HG03025 (cell line): ENCODE results near the gene TM4SF18.

Experiments used
- ATAC-seq: cut with Tn5 transposase; IDR thresholded peaks from one replicate; pipeline ENCODE4 v1.9.1; 2021; ENCODE audit warnings: mild to moderate bottlenecking, moderate library complexity; ENCODE audit not compliant: unreplicated experiment, low FRiP score

The TM4SF18 gene

DNA sequence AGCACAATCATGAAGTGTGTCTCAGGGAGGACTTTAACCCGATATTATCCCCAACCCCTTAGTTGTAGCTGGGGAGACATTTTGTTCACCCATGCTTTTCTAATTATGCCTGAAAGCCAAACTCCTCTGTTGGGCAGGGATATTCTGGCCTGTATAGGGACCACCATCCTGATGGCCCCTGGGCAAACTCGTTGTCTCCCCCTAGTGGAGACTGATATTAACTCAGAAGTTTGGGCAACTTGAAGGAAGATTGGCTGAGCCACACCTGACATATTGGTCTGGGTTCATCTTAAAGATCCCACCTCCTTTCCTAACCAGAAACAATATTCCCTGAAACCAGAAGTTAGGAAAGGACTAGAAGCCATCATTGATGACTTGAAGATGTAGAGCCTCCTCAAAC lies 42.3 kb downstream of the TM4SF18 start:
- no peak for ATAC-seq

- no peak for ATAC-seq
Measured at GRCh38 chr3:149288655-149289054, 44.8 kb downstream of the TM4SF18 start.

DNA sequence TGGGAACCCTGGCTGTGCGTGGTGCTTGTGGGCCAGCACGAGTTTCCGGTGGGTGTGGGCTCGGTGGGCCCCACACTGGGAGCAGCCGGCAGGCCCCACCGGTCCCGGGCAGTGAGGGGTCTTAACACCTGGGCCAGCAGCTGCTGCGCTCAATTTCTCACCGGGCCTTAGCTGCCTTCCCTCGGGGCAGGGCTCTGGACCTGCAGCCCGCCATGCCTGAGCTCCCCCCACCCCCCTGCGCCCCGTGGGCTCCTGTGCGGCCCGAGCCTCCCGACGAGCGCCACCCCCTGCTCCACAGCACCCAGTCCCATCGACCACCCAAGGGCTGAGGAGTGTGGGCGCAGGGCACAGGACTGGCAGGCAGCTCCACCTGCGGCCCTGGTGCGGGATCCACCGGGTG lies 49.4 kb downstream of the TM4SF18 start:
- ATAC-seq: no peak

- ATAC-seq: no peak
Measured at GRCh38 chr3:149283401-149283800, 50.0 kb downstream of the TM4SF18 start.

DNA sequence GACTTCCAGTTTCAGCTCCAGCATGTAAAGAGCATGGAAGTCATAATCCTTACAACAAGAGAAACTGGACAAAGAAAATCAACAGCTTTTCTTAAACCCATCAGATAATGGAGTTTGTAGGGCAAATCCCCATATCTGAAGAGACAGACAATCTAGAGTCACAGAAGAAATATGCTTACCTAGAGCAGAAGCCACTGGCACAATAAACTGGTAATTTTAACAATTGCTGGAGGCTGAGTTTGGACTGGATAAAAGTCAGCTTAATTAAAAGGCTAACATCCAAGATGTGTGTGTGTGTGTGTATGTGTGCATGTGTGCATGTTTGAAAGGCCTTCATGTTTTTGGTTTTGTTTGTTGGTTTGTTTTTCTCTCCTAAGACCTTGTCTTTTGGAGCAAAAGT lies 50.6 kb downstream of the TM4SF18 start:
- no peak for ATAC-seq

- ATAC-seq: no peak
Measured at GRCh38 chr3:149282322-149282721, 51.1 kb downstream of the TM4SF18 start.

GRCh38 chr3:149280671-149281349 lies 52.6 kb downstream of the TM4SF18 start:
- no peak for ATAC-seq

DNA sequence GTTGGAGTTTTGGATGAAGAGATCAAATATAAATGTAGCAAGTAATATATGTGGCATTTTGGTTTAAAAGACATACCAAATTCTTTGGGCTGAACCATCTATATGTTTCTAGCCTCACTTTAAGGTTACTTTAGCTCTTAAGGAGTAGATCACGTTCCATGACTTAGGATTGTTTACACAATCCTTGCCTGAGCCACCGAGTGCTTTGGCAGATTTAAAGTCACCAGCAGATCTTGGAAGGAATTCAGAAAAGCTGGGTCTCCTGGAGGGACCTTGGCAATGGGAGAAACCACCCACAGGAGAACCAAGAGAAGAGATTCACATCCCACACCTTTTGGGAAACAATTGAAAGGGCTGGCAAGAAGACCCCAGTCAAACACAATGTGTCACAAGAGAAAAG lies 54.5 kb downstream of the TM4SF18 start:
- no peak for ATAC-seq

DNA sequence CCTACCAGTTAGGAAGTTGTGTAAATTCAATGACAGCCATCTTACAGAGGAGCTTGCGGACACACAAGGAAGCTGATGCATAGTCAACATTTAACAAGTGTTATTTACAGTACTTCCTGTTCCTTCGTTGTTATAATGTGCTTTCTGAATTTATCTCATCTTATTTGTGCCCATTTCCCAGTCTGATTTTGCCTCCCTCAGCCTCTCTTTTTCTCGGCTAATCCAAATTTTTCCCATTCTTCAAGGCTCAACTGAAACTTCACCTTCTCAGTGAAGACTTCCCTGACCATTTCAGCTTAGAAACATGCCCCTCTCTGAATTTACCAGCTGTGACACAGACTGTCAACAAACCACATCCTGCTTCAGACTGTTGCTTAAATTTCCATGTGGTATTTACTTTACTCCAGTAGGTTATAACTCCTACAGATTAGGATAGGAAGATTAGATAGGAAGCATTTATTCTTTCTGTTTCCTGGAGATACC lies 56.1 kb downstream of the TM4SF18 start:
- ATAC-seq: no peak

DNA sequence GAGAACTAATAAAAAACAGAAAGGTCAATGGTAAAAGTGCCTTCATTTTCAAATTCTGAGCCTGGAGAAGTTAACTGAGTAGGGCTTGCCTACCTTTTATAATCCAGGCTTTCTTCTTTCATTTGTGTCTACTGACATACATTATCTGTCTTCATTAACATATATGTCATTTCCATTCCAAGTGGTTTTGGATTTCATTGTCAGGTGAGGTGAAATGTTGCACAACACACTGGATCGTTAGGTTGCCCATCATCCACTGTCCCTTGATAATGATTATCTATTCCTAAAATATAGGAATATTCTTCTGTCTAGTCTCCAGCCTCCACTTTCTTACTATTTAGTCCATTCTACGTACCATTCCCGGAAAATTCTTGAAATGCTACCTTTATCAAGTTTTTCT lies 56.8 kb downstream of the TM4SF18 start:
- ATAC-seq: no peak

DNA sequence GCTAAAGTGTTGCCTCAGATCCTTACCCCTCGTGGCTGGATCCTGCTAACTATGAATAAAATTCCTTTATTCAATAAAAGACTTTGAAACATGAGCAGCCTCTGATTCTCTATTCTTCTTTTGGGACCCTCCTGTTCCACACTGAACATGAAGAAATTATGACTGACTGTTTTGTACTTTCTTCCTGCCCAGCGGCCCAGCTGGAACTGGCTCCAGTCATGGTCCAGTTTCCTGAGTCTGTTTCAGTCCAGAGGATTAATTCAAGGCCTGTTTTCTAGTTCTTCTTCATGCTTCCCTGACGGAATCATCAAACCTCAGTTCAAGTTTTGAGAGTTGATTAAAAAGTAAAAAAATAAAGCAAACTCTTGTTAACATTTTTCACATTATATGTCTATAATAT lies 59.2 kb downstream of the TM4SF18 start:
- no peak for ATAC-seq

DNA sequence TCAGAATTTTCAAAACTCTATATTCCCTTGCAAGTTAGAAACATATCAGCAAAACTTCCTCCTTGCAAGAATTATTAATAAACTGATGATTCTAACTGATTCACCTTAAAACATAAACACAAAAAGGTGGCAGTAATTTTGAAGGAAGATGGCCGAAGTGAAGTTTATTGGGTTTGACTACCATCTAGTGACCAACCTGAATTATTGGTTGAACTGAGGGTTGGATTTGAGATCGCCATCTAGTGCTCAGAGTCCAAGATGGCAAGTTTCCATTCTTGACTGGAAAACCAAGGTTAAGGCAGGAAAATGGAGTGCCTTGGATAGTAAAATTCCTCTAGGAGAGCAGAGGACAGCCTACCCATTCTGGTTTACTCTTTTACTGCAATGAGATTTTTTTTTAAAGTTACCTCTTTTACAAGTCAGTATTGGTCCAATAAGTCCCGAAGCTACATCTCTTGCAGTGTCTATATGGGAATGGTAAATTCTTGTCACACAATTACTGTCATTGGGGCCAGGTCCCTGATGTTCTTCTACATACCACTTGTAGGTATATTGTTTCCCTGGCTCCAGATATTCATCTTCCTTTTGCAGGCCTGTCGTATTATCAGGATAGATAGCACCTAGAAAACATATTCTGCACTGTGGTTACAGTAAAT lies 60.2 kb downstream of the TM4SF18 start:
- ATAC-seq: peak; percentile 70

DNA sequence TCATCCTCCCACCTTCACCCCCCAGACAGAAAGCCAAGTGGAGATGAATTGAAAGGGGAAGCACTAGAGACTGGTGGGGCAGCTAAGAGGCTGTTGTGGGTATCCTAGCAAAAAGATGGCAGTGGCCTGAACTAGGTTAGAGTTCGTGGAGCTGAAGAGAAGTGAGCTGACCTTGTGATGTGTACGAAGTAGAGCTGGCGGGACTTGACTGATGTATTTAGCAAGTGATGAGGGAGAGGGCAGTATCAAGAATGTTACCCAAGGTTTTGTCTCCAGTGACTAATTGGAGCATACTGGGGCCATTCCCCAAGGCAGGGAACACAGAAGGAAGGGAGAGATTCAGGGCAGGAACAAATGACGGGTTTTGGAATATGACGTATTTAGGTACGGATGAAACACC lies 61.8 kb downstream of the TM4SF18 start:
- no peak for ATAC-seq

DNA sequence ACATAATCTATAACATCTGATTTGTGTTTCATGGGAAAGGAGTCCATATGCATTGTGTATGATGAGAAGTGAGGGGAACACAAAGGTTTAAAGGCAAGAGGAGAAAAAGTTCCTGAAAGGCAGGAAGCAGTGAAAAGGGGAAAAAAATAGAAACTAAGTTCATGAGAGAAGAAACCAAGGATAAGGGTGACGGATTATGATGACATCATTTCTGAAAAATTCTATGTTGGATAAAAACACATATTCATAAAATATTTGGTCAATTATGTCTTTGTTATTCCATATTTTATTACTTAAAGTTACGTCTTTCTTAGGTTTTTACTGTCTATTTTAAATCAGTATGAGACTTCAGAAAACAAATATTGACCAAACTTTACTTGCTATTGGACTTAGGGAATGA lies 63.3 kb downstream of the TM4SF18 start:
- ATAC-seq: no peak

- ATAC-seq: no peak
Measured at GRCh38 chr3:149269687-149270086, 63.7 kb downstream of the TM4SF18 start.
